A673 (cell line): ENCODE measurements around the gene TIAL1.

Experiments used
- CTCF ChIP-seq: fragments of 300-800, 200-600 bp; sonication (generic); conservative IDR thresholded peaks from 2 replicates; pipeline ENCODE4 v1.5.1; 2017; ENCODE audit warnings: low read depth, mild to moderate bottlenecking, antibody characterized with exemption, low read length, moderate library complexity, mixed read lengths
- EZH2 ChIP-seq: fragments of 200-600 bp; sonication (generic); IDR thresholded peaks from 2 replicates; pipeline ENCODE4 v1.6.1; 2017; ENCODE audit warnings: borderline replicate concordance, low read depth, mild to moderate bottlenecking, mixed read lengths, antibody characterized with exemption, low read length; ENCODE audit not compliant: poor library complexity, severe bottlenecking

DNA sequence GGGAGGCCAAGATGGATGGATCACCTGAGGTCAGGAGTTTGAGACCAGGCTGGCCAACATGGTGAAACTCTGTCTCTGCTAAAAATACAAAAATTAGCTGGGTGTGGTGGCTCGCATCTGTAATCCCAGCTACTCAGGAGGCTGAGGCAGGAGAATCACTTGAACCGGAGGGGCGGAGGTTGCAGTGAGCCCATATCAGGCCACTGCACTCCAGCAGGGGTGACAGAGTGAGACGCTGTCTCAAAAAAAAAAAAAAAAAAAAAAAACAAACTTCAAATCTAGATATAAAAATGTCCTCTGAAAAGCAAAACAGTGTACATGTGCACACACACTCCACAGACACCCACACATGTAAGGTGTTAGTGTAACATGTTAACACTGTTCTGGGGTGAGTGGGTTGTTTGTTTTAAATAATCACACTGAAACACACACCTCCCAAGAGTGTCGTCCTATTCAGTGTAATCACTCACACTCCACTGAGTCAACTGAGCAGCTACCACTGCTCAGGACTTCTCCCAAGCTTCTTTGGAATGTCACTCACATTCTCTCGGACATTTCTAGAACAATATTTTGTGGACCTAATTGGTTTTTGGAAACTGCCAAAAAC is 41.5 kb downstream of the TIAL1 start:
- no peak for TF ChIP-seq CTCF
- no peak for TF ChIP-seq EZH2
